Measurements from ENCODE around the gene C1orf21.

The C1orf21 gene

DNA sequence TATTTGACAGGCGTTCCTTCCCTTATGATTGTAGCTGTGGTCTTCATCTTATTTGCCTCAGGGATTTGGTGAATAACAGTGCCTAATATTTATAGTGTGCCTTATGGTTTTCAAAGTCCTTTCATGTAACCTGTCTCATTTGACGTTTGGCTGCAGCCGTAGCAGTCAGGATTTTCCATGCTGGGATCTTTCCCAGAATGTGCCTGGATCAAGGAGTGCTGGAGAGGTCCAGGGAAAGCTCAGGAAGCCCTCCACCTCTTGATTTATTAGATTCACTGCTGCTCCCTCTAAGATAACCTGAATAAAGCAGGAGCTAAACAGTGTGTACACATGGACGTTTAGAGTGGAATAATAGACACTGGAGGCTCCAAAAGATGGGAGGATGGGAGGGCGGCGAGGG lies 5.2 kb downstream of the C1orf21 start:
- Histone ChIP-seq H3K79me2 (ENCODE audit: control insufficient read depth, low read length) (no peaks in the 10 kb centered on the region), H3K27me3 (ENCODE audit: control insufficient read depth, low read length) (peaks cover 46% of the 10 kb centered on the region), H3K27ac (ENCODE audit: low read depth, low read length) (no peak overlapping the region), H3K4me2 (ENCODE audit: low read length) (no peak overlapping the region), H3K36me3 (ENCODE audit: control insufficient read depth, low read length) (no peaks in the 10 kb centered on the region), H3K4me3 (ENCODE audit: low read length) (no peak overlapping the region), H3F3A (ENCODE audit: control insufficient read depth, insufficient read depth) (no peaks in the 10 kb centered on the region), H3K9me3 (ENCODE audit: control insufficient read depth, insufficient read depth, low read length) (no peaks in the 10 kb centered on the region), H4K20me1 (ENCODE audit: control insufficient read depth, insufficient read depth, low read depth, low read length) (no peaks in the 10 kb centered on the region), H3K4me1 (ENCODE audit: control insufficient read depth, low read length) (peaks cover 2% of the 10 kb centered on the region; the same call in 1 of the 2 replicates), H3K9me2 (replicated peaks; ENCODE audit: control insufficient read depth, low read length) (no peaks in the 10 kb centered on the region)
- no peak for TF ChIP-seq EZH2phosphoT487 (IDR thresholded peaks at IDR 0.05; ENCODE audit: borderline replicate concordance, low read length)
- TF ChIP-seq, protein P1, sequence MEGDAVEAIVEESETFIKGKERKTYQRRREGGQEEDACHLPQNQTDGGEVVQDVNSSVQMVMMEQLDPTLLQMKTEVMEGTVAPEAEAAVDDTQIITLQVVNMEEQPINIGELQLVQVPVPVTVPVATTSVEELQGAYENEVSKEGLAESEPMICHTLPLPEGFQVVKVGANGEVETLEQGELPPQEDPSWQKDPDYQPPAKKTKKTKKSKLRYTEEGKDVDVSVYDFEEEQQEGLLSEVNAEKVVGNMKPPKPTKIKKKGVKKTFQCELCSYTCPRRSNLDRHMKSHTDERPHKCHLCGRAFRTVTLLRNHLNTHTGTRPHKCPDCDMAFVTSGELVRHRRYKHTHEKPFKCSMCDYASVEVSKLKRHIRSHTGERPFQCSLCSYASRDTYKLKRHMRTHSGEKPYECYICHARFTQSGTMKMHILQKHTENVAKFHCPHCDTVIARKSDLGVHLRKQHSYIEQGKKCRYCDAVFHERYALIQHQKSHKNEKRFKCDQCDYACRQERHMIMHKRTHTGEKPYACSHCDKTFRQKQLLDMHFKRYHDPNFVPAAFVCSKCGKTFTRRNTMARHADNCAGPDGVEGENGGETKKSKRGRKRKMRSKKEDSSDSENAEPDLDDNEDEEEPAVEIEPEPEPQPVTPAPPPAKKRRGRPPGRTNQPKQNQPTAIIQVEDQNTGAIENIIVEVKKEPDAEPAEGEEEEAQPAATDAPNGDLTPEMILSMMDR (IDR thresholded peaks at IDR 0.05; ENCODE audit: low read depth, low read length, poor library complexity, severe bottlenecking), result no peak

DNA sequence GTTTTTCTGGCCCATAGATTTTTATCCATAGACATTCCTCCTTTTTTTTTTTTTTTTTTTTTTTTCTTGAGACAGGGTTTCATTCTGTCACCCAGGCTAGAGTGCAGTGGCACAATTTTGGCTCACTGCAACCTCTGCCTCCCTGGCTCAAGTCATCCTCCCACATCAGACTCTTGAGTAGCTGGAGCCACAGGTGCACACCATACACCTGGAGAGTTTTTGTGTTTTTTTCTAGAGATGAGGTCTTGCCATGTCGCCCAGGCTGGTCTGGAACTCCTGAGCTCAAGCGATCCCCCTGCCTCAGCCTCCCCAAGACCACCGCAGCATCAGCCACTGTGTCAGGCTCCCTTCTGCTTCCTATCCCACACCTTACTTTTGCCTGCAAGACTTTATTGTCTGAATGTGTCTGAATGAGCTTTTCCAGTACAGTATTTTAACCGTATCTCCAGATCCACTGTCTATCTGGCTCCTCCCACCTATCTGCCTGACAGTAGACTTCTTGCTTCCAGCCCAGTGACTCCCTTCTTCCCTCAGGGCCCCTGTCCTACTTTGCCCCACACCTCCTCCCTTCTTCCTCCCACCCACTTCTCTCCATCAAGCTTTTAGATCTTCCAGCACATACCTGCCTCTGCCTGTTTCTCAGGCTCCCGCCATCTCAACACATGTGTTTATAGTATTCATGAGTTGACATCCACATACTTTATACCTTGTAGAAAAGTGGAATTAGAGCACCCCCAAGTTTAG lies 6.1 kb downstream of the C1orf21 start:
- Histone ChIP-seq H3K4me3 (ENCODE audit: low read length) (no peak overlapping the region), H3K27ac (ENCODE audit: low read depth, low read length) (no peak overlapping the region), H3K9me2 (replicated peaks; ENCODE audit: control insufficient read depth, low read length) (no peaks in the 10 kb centered on the region), H3F3A (ENCODE audit: control insufficient read depth, insufficient read depth) (no peaks in the 10 kb centered on the region), H3K4me2 (ENCODE audit: low read length) (no peak overlapping the region), H3K79me2 (ENCODE audit: control insufficient read depth, low read length) (no peaks in the 10 kb centered on the region), H3K36me3 (ENCODE audit: control insufficient read depth, low read length) (no peaks in the 10 kb centered on the region), H3K27me3 (ENCODE audit: control insufficient read depth, low read length) (peaks cover 38% of the 10 kb centered on the region), H4K20me1 (ENCODE audit: control insufficient read depth, insufficient read depth, low read depth, low read length) (no peaks in the 10 kb centered on the region), H3K9me3 (ENCODE audit: control insufficient read depth, insufficient read depth, low read length) (no peaks in the 10 kb centered on the region), H3K4me1 (ENCODE audit: control insufficient read depth, low read length) (no peaks in the 10 kb centered on the region)
- TF ChIP-seq EZH2phosphoT487 (IDR thresholded peaks at IDR 0.05; ENCODE audit: borderline replicate concordance, low read length), result no peak
- TF ChIP-seq, protein P1 (IDR thresholded peaks at IDR 0.05; ENCODE audit: low read depth, low read length, poor library complexity, severe bottlenecking), result no peak

DNA sequence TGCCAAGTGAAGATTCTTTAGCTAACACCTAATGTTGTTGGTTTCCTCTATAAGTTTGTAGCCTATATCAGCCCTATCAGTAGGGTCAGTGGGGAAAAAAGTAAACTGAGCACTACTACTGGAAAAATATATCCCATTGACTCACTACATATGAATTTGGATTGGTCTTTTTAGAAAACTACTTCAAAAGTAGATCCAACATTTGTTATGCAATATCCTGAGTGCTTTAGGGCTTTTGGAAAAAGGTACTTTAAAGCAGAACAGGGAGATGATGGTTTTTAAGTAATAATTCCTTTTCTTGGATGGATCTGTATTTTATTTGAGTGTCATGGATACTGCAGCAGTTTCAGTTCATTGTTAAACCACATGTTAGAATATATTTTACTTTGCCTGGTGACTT lies 7.1 kb downstream of the C1orf21 start:
- H3K79me2 ChIP-seq (ENCODE audit: control insufficient read depth, low read length), result no peaks in the 10 kb centered on the region
- TF ChIP-seq, protein P1 (IDR thresholded peaks at IDR 0.05; ENCODE audit: low read depth, low read length, poor library complexity, severe bottlenecking), result no peak
- no peak for TF ChIP-seq EZH2phosphoT487 (IDR thresholded peaks at IDR 0.05; ENCODE audit: borderline replicate concordance, low read length)

More for the DNA sequence above, 7.1 kb downstream of the C1orf21 start:
- Histone ChIP-seq H3K9me2 (replicated peaks; ENCODE audit: control insufficient read depth, low read length) (no peaks in the 10 kb centered on the region), H3K4me3 (ENCODE audit: low read length) (no peak overlapping the region), H4K20me1 (ENCODE audit: control insufficient read depth, insufficient read depth, low read depth, low read length) (no peaks in the 10 kb centered on the region), H3K27me3 (ENCODE audit: control insufficient read depth, low read length) (peaks cover 27% of the 10 kb centered on the region), H3K4me2 (ENCODE audit: low read length) (no peak overlapping the region), H3K4me1 (ENCODE audit: control insufficient read depth, low read length) (no peaks in the 10 kb centered on the region), H3K9me3 (ENCODE audit: control insufficient read depth, insufficient read depth, low read length) (no peaks in the 10 kb centered on the region), H3K27ac (ENCODE audit: low read depth, low read length) (no peak overlapping the region), H3K36me3 (ENCODE audit: control insufficient read depth, low read length) (no peaks in the 10 kb centered on the region), H3F3A (ENCODE audit: control insufficient read depth, insufficient read depth) (no peaks in the 10 kb centered on the region)

Measured in DOHH2 (cell line).